Activated naive CD8-positive, alpha-beta T cell treated with anti-CD3 and anti-CD28 coated beads, Interleukin-2, amount 50 U/mL, for 24 hours (primary cell): ENCODE data around the gene ACOXL.
"Not testable (repeated sequence)": the region's sequence is repeated elsewhere in the genome, so short reads cannot be mapped to it uniquely, and the experiment has no call there.

Source experiments
- ATAC-seq: fragments of 150-1000 bp; cut with Tn5 transposase; one replicate; pipeline ENCODE4 v1.10.0; 2021
- DNase-seq: peaks from one replicate; pipeline ENCODE4 v3.0.0; 2021
- H3K27ac Mint-ChIP-seq: one replicate; pipeline ENCODE4 v1.8.0; 2021; ENCODE audit warnings: mild to moderate bottlenecking, mixed read lengths
- H3K27me3 Mint-ChIP-seq: one replicate; pipeline ENCODE4 v1.8.0; 2021; ENCODE audit warnings: mixed read lengths
- H3K36me3 Mint-ChIP-seq: one replicate; pipeline ENCODE4 v1.8.0; 2021; ENCODE audit warnings: low read depth, mixed read lengths
- H3K4me1 Mint-ChIP-seq: one replicate; pipeline ENCODE4 v1.8.0; 2021; ENCODE audit warnings: mixed read lengths
- H3K4me3 Mint-ChIP-seq: one replicate; pipeline ENCODE4 v1.8.0; 2021; ENCODE audit warnings: mild to moderate bottlenecking, moderate library complexity, mixed read lengths
- H3K9me3 Mint-ChIP-seq: one replicate; pipeline ENCODE4 v1.8.0; 2021; ENCODE audit warnings: mixed read lengths

ACOXL gene

DNA sequence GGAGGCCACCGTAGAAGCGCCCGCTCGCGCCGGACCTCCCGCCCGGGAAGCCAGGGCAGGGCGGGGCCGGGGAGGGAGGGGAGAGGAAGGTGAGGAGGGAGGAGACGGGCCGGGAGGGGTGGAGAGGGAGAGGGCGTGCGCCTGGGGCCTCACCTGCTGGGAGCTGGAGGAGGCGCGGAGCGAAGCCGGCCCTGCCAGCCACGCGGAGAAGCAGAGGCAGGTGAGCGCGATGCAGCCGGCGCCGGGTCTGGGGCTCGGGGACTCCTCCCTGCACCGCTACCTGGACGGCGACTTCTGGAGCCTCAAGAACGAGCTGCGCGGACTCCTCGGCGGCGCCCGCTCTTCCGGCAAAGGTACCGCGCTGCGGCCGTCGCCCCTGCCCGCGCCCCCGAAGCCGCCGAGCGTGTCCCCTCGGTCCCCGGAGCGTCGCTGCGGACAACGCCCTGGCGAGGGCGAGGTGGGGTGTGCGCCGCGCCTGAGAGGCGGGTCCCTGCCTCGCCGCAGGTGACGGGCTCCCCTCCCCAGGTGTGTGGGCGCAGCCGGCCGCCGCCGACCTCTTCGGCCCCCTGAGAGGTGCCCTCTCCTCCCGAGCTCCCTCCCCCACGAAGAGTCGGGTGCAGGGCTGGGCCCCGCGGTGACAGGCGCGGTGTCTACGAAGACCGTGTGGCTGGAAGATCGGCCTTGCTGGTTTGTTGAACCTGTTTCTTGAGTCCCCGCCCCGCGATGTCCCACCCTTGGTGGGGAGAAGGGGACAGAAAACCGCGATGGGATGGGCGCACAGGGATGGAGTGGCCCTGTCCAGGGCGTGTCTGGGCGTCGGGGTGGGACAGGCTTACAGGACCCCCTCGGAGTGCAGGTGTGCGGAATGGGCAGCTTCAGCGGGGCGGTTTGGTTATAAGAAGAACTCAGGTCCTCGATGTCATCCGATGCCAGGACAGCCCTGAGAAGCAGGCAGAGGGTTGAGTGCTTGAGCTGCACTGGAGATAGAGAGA is at the start of gene ACOXL:
Gene ACOXL, plus strand, starts transcription at position 152 of the 992 bp plus-strand sequence. CDS start 35,817 bp downstream, outside the sequence.
- no peak for DNase-seq
- peak within 1 kb of the TSS; percentile 23 for H3K4me3 Mint-ChIP-seq
- ATAC-seq: no peak
- no peak within 1 kb of the TSS for H3K27ac Mint-ChIP-seq
- H3K9me3 Mint-ChIP-seq: no peaks in the 10 kb centered on the region
- peaks cover 14% of the 10 kb centered on the region for H3K4me1 Mint-ChIP-seq
- H3K27me3 Mint-ChIP-seq: peaks cover 77% of the 10 kb centered on the region
- no peaks in the 10 kb centered on the region for H3K36me3 Mint-ChIP-seq

DNA sequence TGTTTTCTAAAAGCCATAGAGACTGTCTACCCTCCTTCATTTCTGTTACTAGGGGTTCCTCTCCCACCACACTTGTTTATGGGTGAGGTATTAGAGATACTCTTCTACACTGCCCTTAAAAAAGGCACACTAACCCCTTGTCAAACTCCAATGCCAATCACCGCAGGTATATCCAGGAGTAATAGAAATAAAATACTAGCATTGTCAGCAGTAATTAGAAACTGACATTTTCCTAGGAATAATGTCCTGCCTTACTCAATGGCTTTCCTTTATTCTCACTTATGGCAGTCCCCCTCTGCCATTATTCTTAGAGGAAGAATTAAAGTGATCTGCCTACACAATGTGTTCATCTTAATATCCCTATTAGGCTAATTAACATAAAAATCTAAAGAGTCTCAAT is 49.5 kb upstream of the ACOXL start:
- no peak for DNase-seq
- Mint-ChIP-seq H3K4me3 (no peak overlapping the region), H3K4me1 (peaks cover 15% of the 10 kb centered on the region), H3K9me3 (peaks cover 2% of the 10 kb centered on the region), H3K36me3 (no peaks in the 10 kb centered on the region), H3K27me3 (peaks cover 7% of the 10 kb centered on the region), H3K27ac (no peak overlapping the region)
- no peak for ATAC-seq

DNA sequence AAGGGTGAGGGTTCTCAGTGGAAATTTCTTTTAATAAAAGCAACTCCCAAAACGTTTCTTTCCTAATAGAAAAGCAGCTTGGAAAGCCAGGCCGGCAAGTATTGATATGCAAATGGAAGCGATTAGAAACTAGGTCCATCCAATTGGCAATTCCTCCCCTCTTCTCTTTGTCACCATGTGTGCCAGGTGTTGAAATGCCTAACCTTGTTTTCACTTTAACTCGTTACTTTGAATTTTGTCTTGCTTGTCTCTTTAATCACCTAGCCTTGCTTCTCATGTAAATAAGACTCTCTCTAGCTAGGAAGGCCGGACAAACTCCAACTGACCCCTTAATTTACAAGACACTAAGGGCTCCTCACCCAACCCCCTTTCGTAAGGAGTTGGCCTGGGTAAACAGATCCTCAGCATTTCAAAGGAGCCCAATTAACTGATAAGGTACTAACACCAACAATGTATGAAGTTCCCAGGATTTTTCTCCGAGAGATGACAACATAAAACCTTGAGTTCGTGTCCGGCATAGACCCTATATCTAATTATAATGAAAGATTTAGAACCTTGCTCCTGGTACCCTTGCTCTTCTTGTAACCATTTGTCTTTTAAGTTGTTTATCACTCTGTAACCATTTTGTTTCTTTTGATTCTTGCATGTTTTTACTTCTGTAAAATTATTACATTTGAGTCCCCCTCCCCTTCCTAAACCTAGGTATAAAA is 44.4 kb upstream of the ACOXL start:
- not testable (repeated sequence) for H3K4me1 Mint-ChIP-seq, H3K4me3 Mint-ChIP-seq, H3K27me3 Mint-ChIP-seq, ATAC-seq, DNase-seq, H3K9me3 Mint-ChIP-seq, H3K36me3 Mint-ChIP-seq, H3K27ac Mint-ChIP-seq

DNA sequence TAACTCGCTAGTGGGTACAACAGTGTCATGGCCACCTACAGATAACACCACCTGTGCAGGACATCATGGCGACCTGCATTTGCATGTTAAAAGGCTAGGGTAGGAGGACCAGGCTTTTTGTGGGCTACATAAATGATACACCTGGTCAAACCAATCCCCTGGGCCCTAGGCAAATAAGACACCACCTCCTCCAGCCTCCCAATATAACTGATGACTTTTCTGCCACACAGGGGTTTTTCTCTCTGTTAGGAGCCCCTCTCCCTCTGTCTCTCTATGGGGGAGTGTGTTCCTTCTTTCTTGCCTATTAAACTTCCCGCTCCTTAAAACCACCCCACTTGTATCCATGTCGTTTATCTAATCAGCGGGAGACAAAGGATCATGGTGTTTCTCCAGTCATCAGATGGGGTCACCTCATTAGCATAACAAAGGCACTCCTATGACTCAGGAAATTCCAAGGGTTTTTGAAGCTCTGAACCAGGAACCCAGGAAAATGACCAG is 43.7 kb upstream of the ACOXL start:
- Mint-ChIP-seq H3K9me3 (peaks cover 8% of the 10 kb centered on the region), H3K36me3 (no peaks in the 10 kb centered on the region), H3K4me3 (no peak overlapping the region), H3K27ac (no peak overlapping the region), H3K27me3 (peaks cover 5% of the 10 kb centered on the region), H3K4me1 (no peaks in the 10 kb centered on the region)
- no peak for ATAC-seq
- no peak for DNase-seq

DNA sequence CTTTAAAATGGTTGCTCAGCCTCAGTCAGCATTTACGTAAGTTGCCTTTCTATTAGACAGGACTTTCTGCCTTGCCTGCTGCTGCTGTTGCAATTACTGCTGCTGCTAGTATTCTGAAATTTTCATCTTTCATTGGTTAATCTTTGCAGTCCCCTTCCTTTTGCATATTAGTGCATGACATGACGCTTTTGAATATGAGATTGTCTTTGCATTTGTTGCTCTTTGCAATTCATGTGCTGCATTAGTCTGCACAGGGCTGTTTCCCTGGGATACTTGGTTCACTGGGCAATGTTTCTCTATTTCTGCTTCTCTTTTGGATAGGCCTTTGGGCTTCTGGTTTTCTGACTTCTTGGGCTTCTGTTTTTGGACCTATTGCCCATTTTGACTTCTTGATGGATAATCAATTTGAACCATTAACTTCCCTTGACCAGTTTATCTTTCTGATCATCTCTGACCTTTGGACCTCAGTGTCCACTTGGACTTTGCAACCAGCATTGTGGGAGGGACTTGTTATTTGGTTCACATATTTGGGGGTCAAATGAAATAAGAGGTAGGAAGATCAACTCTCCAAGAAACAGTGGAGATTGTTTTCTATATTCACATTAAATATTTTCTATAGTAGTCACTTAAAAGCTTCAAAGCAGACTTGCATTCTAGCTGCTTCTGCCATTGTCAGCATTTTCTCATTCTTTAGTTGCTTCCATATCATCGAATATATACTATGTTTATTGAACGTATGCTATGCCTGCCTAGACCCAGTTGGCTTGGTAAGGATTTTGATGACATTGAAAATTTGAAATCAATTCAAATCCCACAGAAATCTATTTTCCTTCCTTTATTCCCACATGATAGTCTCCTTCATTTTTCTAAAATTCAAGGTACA is 42.0 kb upstream of the ACOXL start:
- H3K4me1 Mint-ChIP-seq: peaks cover 5% of the 10 kb centered on the region
- H3K9me3 Mint-ChIP-seq: peaks cover 8% of the 10 kb centered on the region
- peaks cover 13% of the 10 kb centered on the region for H3K27me3 Mint-ChIP-seq
- no peak overlapping the region for H3K27ac Mint-ChIP-seq
- no peak overlapping the region for H3K4me3 Mint-ChIP-seq
- ATAC-seq (no peak), DNase-seq (no peak)
- no peaks in the 10 kb centered on the region for H3K36me3 Mint-ChIP-seq

DNA sequence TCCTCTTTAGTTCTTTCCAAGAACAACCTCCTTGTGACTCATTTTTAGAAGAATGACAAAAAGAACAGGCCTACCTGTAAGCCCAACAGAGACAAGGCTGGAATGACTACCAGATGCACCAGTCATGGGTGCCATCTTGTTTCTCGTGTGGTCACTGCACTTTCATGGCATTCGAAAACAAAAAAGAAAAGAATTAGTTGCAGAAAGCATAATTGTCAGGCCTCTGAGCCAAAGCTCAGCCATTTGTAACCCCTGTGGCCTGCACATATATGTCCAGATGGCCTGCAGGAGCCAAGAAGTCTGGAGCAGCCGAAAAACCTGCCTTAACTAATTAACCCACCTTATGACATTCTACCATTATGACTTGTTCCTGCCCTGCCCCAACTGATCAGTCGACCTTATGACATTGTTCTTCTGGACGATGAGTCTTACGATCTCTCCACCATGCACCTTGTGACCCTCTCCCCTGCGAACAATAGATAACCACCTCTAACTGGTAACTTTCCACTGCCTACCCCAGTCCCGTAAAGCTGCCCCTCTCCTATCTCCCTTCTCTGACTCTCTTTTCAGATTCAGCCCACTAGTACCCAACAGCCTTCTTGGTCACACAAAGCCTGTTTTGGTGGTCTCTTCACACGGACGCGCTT is 40.6 kb upstream of the ACOXL start:
- H3K4me1 Mint-ChIP-seq: peaks cover 8% of the 10 kb centered on the region
- H3K36me3 Mint-ChIP-seq: no peaks in the 10 kb centered on the region
- no peak overlapping the region for H3K4me3 Mint-ChIP-seq
- H3K27ac Mint-ChIP-seq: no peak overlapping the region
- peaks cover 13% of the 10 kb centered on the region for H3K27me3 Mint-ChIP-seq
- DNase-seq (no peak), ATAC-seq (no peak)
- H3K9me3 Mint-ChIP-seq: peaks cover 8% of the 10 kb centered on the region

DNA sequence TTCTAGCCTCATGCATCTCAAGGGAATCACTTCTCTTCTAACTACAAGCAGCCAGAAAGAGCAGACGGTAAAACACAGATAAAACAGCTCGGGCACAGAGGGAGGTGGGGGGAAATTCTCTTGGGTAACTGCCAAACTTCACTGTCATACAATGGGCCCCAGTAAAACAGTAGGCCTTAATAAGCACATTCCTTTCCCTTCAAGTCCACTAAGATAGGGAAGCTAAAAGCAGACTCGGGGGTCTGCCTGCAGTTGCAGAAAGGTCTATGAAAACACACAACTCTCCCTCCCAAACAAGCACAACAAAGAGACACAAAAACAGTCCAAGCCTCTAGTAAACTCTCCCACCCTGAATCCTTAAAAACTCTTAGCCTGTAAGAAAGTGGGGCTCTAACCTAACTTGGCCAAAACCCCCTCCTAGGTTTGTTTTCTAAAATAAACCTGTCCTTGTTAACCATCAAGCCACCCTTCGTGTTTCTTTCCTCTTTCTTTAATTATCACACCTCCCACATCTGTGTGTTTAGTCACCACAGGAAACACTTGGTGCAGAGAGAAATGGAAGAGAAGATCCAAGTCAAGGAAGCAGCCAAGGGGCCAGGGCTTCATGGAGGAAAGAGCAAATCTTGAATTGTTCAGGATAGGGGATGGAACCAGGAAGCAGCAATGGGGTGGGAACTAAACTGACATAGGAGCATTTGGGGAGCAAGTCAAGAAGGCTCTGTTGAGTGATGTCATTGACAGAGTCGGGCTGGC is 37.1 kb upstream of the ACOXL start:
- peaks cover 13% of the 10 kb centered on the region for H3K27me3 Mint-ChIP-seq
- not testable (repeated sequence) for H3K9me3 Mint-ChIP-seq, ATAC-seq, H3K4me1 Mint-ChIP-seq, H3K36me3 Mint-ChIP-seq, H3K4me3 Mint-ChIP-seq, H3K27ac Mint-ChIP-seq, DNase-seq

DNA sequence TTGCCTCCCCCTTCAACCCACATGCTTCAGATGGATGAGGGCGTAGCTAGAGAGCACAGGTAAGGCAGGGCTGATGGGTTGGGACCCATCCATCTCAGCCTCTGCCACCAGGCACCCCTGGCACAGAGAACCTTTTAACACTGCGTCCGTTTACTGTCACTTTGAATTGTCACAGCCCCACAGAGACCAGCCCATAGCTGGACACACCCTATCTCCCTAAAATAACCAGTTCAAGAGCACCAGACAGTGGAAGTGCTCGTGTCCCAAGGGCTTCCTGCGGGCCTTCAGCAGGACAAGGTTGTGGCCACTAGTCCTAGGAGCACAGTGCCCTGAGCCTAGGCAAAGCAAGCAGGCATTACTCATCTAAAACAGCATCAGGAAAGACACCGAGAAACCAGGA is 34.1 kb upstream of the ACOXL start:
- not testable (repeated sequence) for H3K36me3 Mint-ChIP-seq, ATAC-seq, H3K4me3 Mint-ChIP-seq, H3K9me3 Mint-ChIP-seq, DNase-seq, H3K27ac Mint-ChIP-seq, H3K4me1 Mint-ChIP-seq, H3K27me3 Mint-ChIP-seq

DNA sequence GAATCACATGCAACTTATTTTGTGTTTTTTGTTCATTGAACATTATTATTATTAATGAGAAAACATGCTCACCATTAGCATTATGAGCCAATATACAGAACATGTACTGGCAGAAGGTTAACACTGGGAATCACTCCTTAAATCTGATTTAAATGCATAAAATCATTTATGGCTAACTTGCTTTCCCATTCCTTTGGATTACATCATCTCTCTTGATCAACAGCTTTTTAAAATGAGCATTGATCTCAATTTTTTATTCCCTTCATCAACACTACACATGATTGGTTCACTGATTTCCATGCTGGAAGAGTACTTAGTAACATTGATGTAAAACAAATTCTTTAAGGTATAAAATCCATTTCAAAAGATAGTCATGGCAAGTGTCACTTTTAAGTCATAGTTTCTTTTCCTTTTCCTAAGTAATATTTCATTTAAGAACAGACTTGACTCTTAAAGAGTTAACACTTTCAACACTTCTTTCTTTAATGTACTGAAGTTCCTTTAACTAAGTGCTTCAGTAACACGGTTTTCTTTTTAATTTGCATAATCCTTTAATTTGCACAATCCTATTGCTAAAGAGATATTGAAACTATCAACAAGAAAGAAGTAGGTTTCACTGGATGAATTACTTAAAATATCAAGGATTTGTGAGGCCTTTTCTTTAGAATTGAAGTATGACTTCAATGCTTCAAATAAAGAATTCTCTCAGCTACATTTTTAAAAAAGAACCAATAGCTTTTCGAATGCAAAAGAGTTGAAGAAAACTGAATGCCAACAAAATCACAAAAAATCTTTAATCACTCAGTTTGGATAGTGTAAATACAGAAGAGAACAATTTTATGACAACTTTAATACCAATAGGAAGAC is 29.6 kb upstream of the ACOXL start:
- Mint-ChIP-seq H3K4me3 (no peak overlapping the region), H3K36me3 (no peaks in the 10 kb centered on the region), H3K27ac (no peak overlapping the region), H3K27me3 (peaks cover 11% of the 10 kb centered on the region), H3K4me1 (no peaks in the 10 kb centered on the region), H3K9me3 (no peaks in the 10 kb centered on the region)
- DNase-seq (no peak), ATAC-seq (no peak)

DNA sequence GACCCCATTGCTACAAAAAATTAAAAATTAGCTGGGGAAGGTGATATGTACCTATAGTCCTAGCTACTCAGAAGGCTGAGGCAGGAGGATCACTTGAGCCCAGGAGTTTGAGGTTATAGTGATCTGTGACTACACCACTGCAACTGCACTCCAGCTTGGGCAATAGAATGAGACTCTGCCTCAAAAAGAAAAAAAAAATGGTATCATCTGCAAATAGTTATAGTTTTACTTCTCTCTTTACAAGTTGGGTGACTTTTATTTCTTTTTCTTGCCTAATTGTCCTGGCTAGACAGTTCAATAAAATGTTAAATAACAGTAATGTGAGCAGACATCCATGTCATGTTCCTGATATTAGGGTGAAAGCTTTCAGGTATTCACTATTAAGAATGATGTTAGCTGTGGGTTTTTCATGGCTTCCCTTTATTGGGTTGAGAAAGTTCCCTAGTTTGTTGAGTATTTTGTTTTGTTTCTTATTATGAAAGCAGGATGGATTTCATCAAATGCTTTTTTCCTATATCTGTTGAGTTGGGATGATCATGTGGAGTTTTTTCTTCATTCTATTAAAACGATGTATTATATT is 24.9 kb upstream of the ACOXL start:
- ATAC-seq (no peak), DNase-seq (no peak)

DNA sequence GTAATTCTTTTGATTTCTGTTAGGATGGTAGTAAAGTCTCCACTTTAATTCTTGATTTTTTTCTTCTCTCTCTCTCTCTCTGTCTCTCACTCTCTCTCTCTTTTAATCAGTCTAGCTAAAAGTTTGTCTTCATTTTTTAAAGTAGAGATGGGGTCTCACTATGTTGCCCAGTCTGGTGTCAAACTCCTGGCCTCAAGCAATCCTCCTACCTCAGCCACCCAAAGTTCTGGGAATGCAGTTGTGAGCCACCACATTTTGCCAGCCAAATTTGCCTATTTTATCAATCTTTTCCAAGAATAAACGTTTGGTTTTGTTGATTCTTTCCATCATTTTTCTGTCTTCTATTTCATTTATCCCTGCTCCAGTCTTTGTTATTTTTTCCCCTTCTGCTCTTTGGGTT is 23.9 kb upstream of the ACOXL start:
- H3K36me3 Mint-ChIP-seq: no peaks in the 10 kb centered on the region
- H3K27ac Mint-ChIP-seq: no peak overlapping the region
- peaks cover 36% of the 10 kb centered on the region for H3K27me3 Mint-ChIP-seq
- H3K9me3 Mint-ChIP-seq: no peaks in the 10 kb centered on the region
- no peaks in the 10 kb centered on the region for H3K4me1 Mint-ChIP-seq
- ATAC-seq (no peak), DNase-seq (no peak)
- H3K4me3 Mint-ChIP-seq: no peak overlapping the region

More for the DNA sequence above, 24.9 kb upstream of the ACOXL start:
- Mint-ChIP-seq H3K4me3 (no peak overlapping the region), H3K36me3 (no peaks in the 10 kb centered on the region), H3K27ac (no peak overlapping the region), H3K9me3 (no peaks in the 10 kb centered on the region), H3K4me1 (no peaks in the 10 kb centered on the region), H3K27me3 (peaks cover 30% of the 10 kb centered on the region)

DNA sequence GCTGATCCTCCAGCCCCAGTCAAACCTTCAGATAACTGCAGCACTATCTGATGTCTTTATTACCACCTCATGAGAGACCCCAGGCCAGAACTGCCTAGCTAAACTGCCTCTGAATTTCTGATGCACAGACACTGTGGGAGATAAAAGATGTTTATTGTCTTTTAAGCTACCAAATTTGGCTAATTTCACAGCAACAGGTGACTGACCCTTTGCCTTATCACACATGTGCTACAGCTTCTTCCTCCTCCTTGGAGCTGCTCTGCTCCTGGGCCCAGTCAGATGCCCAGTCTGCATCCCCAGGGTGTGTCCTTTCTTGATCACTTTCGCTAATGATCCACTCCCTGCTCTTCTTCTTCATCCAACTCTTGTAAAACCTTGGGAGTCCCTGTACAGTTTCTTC is 19.6 kb upstream of the ACOXL start:
- DNase-seq: no peak
- Mint-ChIP-seq H3K27ac (no peak overlapping the region), H3K36me3 (no peaks in the 10 kb centered on the region), H3K4me1 (no peaks in the 10 kb centered on the region), H3K9me3 (no peaks in the 10 kb centered on the region), H3K27me3 (peaks cover 42% of the 10 kb centered on the region), H3K4me3 (no peak overlapping the region)
- no peak for ATAC-seq
